HS-5 (cell line): Measurements from ENCODE around the gene NDUFV3.
"Not testable (repeated sequence)": the region's sequence is repeated elsewhere in the genome, so short reads cannot be mapped to it uniquely, and the experiment has no call there.

Experiments
- DNase-seq: peaks from one replicate; pipeline ENCODE4 v3.0.0-alpha.2; 2012; ENCODE audit warnings: low read depth

The NDUFV3 gene

GRCh38 chr21:42892582-42892930 is 553 bp upstream of the NDUFV3 start:
- no peak for DNase-seq

- DNase-seq = no peak
Measured at GRCh38 chr21:42900446-42900845, 7.3 kb downstream of the NDUFV3 start.

GRCh38 chr21:42903817-42904216 is 10.7 kb downstream of the NDUFV3 start:
- no peak for DNase-seq

- DNase-seq = no peak
Measured at GRCh38 chr21:42905195-42905594, 12.1 kb downstream of the NDUFV3 start.

GRCh38 chr21:42906233-42906632 is 13.1 kb downstream of the NDUFV3 start:
- no peak for DNase-seq

- not testable (repeated sequence) for DNase-seq
Measured at GRCh38 chr21:42908484-42908883, 15.4 kb downstream of the NDUFV3 start.

- not testable (repeated sequence) for DNase-seq
Measured at GRCh38 chr21:42911920-42912319, 18.8 kb downstream of the NDUFV3 start.

GRCh38 chr21:42913476-42913875 is 20.4 kb downstream of the NDUFV3 start:
- no peak for DNase-seq

GRCh38 chr21:42918291-42918690 is 25.2 kb downstream of the NDUFV3 start:
- DNase-seq = no peak

- no peak for DNase-seq
Measured at GRCh38 chr21:42921927-42922326, 28.8 kb downstream of the NDUFV3 start.

- no peak for DNase-seq
Measured at GRCh38 chr21:42922918-42923317, 29.8 kb downstream of the NDUFV3 start.

GRCh38 chr21:42923553-42924432 is 30.7 kb downstream of the NDUFV3 start:
- DNase-seq = peak; percentile 63

- DNase-seq = no peak
Measured at GRCh38 chr21:42924433-42924751, 31.3 kb downstream of the NDUFV3 start.

GRCh38 chr21:42925114-42925926 is 32.2 kb downstream of the NDUFV3 start, which contains the start of gene ERVH48-1:
Gene ERVH48-1 (minus strand): TSS chr21:42925630. CDS start chr21:42919006, 6,624 bp downstream.
- no peak for DNase-seq

GRCh38 chr21:42927474-42928200 is 34.5 kb downstream of the NDUFV3 start:
- not testable (repeated sequence) for DNase-seq

- no peak for DNase-seq
Measured at GRCh38 chr21:42929969-42930368, 36.9 kb downstream of the NDUFV3 start.

GRCh38 chr21:42931560-42932235 is 38.6 kb downstream of the NDUFV3 start:
- no peak for DNase-seq

- not testable (repeated sequence) for DNase-seq
Measured at GRCh38 chr21:42932378-42933136, 39.4 kb downstream of the NDUFV3 start.

GRCh38 chr21:42933137-42933970 is 40.2 kb downstream of the NDUFV3 start:
- DNase-seq = not testable (repeated sequence)

GRCh38 chr21:42933973-42934372 is 40.9 kb downstream of the NDUFV3 start:
- DNase-seq = not testable (repeated sequence)
